Esophagus squamous epithelium (tissue), 4 donors: ENCODE results near the gene MPPED2.

Source experiments
- POLR2A ChIP-seq, 4 donors: fragments of 450-650 bp; IDR thresholded peaks; one replicate each; pipeline ENCODE4 v1.6.1; 2017; ENCODE audit warnings: antibody characterized with exemption in 4 of 4, mild to moderate bottlenecking in 4 of 4, moderate library complexity in 3 of 4
- TF ChIP-seq, protein P1 (sequence below), 6 experiments: fragments of 450-650 bp in 4 of 6; fragments of 200-600 bp in 2 of 6; sonication (generic) in 2 of 6; IDR thresholded peaks; one replicate each; pipeline ENCODE4 v1.5.1; 2016 to 2019; ENCODE audit warnings: antibody characterized with exemption in 6 of 6, mild to moderate bottlenecking in 4 of 6, moderate library complexity in 4 of 6

GRCh38 chr11:30414806-30415205, 171.3 kb downstream of the MPPED2 start:
- TF ChIP-seq, protein P1, sequence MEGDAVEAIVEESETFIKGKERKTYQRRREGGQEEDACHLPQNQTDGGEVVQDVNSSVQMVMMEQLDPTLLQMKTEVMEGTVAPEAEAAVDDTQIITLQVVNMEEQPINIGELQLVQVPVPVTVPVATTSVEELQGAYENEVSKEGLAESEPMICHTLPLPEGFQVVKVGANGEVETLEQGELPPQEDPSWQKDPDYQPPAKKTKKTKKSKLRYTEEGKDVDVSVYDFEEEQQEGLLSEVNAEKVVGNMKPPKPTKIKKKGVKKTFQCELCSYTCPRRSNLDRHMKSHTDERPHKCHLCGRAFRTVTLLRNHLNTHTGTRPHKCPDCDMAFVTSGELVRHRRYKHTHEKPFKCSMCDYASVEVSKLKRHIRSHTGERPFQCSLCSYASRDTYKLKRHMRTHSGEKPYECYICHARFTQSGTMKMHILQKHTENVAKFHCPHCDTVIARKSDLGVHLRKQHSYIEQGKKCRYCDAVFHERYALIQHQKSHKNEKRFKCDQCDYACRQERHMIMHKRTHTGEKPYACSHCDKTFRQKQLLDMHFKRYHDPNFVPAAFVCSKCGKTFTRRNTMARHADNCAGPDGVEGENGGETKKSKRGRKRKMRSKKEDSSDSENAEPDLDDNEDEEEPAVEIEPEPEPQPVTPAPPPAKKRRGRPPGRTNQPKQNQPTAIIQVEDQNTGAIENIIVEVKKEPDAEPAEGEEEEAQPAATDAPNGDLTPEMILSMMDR (IDR thresholded peaks at IDR 0.05) = no peak
- TF ChIP-seq POLR2A (IDR thresholded peaks at IDR 0.05) = no peak
